Measurements from ENCODE around the gene SETD4. TPM values are rescaled to one million over a fixed set of nuclear protein-coding genes. Genes with fewer than 3 reads are reported as not detected.

SETD4 gene
- total and polyA plus RNA-seq, 5 donors: 6.2 to 13.2 (median 8.4) TPM

DNA sequence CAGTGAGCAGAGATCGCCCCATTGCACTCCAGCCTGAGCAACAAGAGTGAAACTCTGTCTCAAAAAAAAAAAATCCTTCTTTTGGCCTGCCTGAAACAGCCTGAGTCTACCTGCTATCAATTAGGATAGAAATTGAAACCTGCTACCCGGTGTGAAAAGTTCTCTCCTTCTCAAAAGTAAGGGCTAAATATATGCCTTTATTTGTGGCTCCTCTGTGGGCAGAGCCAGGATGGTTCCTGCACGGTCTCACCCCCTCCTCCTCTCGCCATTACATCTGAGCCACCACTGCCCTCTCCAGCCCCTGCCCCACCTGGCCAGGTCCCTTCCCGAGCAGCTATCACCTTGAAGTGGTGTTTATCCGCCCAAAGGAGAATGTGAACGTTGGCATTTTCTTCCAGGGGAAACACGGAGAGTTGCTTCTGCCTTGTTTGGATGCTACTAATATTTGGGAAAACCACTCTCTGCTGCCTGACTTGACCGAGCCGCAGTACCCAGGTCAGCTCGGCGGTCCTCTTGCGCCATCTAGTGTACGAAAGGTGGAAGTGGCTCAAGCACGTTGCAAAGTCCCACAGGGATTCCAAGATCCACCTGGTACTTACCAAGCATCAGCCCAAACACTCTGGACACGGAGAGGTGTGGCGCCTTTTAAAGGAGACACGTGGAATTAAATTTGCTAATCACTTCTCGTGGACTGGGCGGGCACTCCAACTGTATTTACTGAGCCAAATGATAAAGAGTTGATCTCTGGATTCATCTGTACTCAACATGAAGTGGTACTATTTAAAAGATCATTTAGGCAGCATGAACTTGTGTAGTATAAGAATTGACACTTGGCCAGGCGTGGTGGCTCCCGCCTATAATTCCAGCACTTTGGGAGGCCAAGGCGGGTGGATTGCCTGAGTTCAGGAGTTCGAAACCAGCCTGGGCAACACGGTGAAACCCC is 31.9 kb downstream of the SETD4 start:
- DNase-seq (peak in 2 of 3 donors; percentile 59 to 83), ATAC-seq (peak; percentile 83 to 89)
- intact Hi-C loops (cut with DNase I): loop anchor here in 3 of 4 donors (10.0 kb wide), 2 partner anchors 1284 to 1334 kb away; no protein-coding TSS in a partner anchor
- H3K4me3 ChIP-seq (ENCODE audit: low read length): no peak overlapping the region
- H3K4me1 ChIP-seq (ENCODE audit: control insufficient read depth, insufficient read depth, low read length): peaks cover 2% of the 10 kb centered on the region
- H3K9me3 ChIP-seq (ENCODE audit: control insufficient read depth, low read length): no peaks in the 10 kb centered on the region
- no peak overlapping the region for H3K27ac ChIP-seq (ENCODE audit: low read length)
- 23% methylated on average over 25 of the region's 25 CpGs for WGBS
- no peaks in the 10 kb centered on the region for H3K27me3 ChIP-seq (ENCODE audit: control insufficient read depth, insufficient read depth)

GRCh38 chr21:36027347-36027746 is 33.0 kb downstream of the SETD4 start:
- Histone ChIP-seq H3K9me3 (ENCODE audit: control insufficient read depth, low read length) (no peaks in the 10 kb centered on the region), H3K4me3 (ENCODE audit: low read length) (no peak overlapping the region), H3K4me1 (ENCODE audit: control insufficient read depth, insufficient read depth, low read length) (peaks cover 2% of the 10 kb centered on the region), H3K27me3 (ENCODE audit: control insufficient read depth, insufficient read depth) (no peaks in the 10 kb centered on the region), H3K27ac (ENCODE audit: low read length) (no peak overlapping the region)
- intact Hi-C loops (cut with DNase I): loop anchor here in 3 of 4 donors (10.0 kb wide), 2 partner anchors 1283 to 1333 kb away; no protein-coding TSS in a partner anchor
- 49% methylated on average over 5 of the region's 5 CpGs for WGBS
- DNase-seq: no peak
- ATAC-seq: no peak

DNA sequence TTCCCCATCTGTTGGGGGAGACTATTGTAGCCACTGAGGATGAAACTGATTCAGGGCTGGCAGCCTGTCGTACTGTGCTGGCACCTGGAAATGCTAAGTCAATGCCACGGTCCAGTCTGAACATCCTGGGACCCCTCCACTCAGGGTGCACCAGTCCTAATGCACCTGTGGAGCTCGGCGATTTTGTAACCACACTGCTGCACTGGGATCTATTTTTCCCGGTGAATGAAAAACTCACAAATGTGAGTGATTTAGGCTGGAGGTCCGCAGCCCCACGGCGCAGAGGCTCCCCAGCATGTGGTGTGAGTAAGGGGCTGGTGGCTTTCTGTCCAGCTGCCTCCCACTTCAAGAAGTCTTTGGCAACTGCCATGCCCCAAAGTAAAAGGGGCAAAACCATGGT is 35.5 kb downstream of the SETD4 start:
- H3K9me3 ChIP-seq (ENCODE audit: control insufficient read depth, low read length): no peaks in the 10 kb centered on the region

GRCh38 chr21:36023092-36023480 is 37.2 kb downstream of the SETD4 start:
- 56% methylated on average over 3 of the region's 3 CpGs for WGBS
- no peak overlapping the region for H3K27ac ChIP-seq (ENCODE audit: low read length)

More for the DNA sequence above, 35.5 kb downstream of the SETD4 start:
- no peak overlapping the region for H3K27ac ChIP-seq (ENCODE audit: low read length)
- no peak overlapping the region for H3K4me3 ChIP-seq (ENCODE audit: low read length)
- peaks cover 2% of the 10 kb centered on the region for H3K4me1 ChIP-seq (ENCODE audit: control insufficient read depth, insufficient read depth, low read length)
- DNase-seq (no peak), ATAC-seq (no peak)
- H3K27me3 ChIP-seq (ENCODE audit: control insufficient read depth, insufficient read depth): no peaks in the 10 kb centered on the region
- 93% methylated on average over 8 of the region's 8 CpGs for WGBS
- intact Hi-C loops (cut with DNase I): loop anchor here in 3 of 4 donors (10.0 kb wide), 2 partner anchors 1280 to 1330 kb away; no protein-coding TSS in a partner anchor

GRCh38 chr21:36022427-36023091 is 37.8 kb downstream of the SETD4 start:
- Histone ChIP-seq H3K4me3 (ENCODE audit: low read length) (no peak overlapping the region), H3K27ac (ENCODE audit: low read length) (no peak overlapping the region), H3K27me3 (ENCODE audit: control insufficient read depth, insufficient read depth) (no peaks in the 10 kb centered on the region), H3K9me3 (ENCODE audit: control insufficient read depth, low read length) (no peaks in the 10 kb centered on the region), H3K4me1 (ENCODE audit: control insufficient read depth, insufficient read depth, low read length) (peaks cover 2% of the 10 kb centered on the region)
- WGBS: 56% methylated on average over 6 of the region's 6 CpGs
- no peak for ATAC-seq
- DNase-seq: no peak
- intact Hi-C loops (cut with DNase I): loop anchor here in 3 of 4 donors (10.0 kb wide), 2 partner anchors 1278 to 1328 kb away; no protein-coding TSS in a partner anchor

More at GRCh38 chr21:36023092-36023480, 37.2 kb downstream of the SETD4 start:
- H3K27me3 ChIP-seq (ENCODE audit: control insufficient read depth, insufficient read depth): no peaks in the 10 kb centered on the region
- intact Hi-C loops (cut with DNase I): loop anchor here in 3 of 4 donors (10.0 kb wide), 2 partner anchors 1278 to 1328 kb away; no protein-coding TSS in a partner anchor
- H3K4me1 ChIP-seq (ENCODE audit: control insufficient read depth, insufficient read depth, low read length): peaks cover 2% of the 10 kb centered on the region
- ATAC-seq (no peak), DNase-seq (no peak)
- no peak overlapping the region for H3K4me3 ChIP-seq (ENCODE audit: low read length)
- no peaks in the 10 kb centered on the region for H3K9me3 ChIP-seq (ENCODE audit: control insufficient read depth, low read length)

- Histone ChIP-seq H3K9me3 (ENCODE audit: control insufficient read depth, low read length) (no peaks in the 10 kb centered on the region), H3K27ac (ENCODE audit: low read length) (no peak overlapping the region), H3K27me3 (ENCODE audit: control insufficient read depth, insufficient read depth) (no peaks in the 10 kb centered on the region), H3K4me1 (ENCODE audit: control insufficient read depth, insufficient read depth, low read length) (no peaks in the 10 kb centered on the region), H3K4me3 (ENCODE audit: low read length) (no peak overlapping the region)
- ATAC-seq (no peak), DNase-seq (no peak)
- WGBS: 92% methylated on average over 11 of the region's 11 CpGs
- intact Hi-C loops (cut with DNase I): loop anchor here in 3 of 4 donors (10.0 kb wide), 2 partner anchors 1277 to 1327 kb away; no protein-coding TSS in a partner anchor
Measured at GRCh38 chr21:36021251-36021837, 39.0 kb downstream of the SETD4 start.

- intact Hi-C loops (cut with DNase I): no loop called here
- WGBS: 79% methylated on average over 5 of the region's 5 CpGs
- Histone ChIP-seq H3K4me3 (ENCODE audit: low read length) (no peak overlapping the region), H3K9me3 (ENCODE audit: control insufficient read depth, low read length) (no peaks in the 10 kb centered on the region), H3K27me3 (ENCODE audit: control insufficient read depth, insufficient read depth) (no peaks in the 10 kb centered on the region), H3K27ac (ENCODE audit: low read length) (no peak overlapping the region), H3K4me1 (ENCODE audit: control insufficient read depth, insufficient read depth, low read length) (no peaks in the 10 kb centered on the region)
- DNase-seq: no peak
- ATAC-seq: no peak
Measured at GRCh38 chr21:36015045-36015444, 45.3 kb downstream of the SETD4 start.

GRCh38 chr21:36010801-36011200 is 49.5 kb downstream of the SETD4 start:
- no peak for ATAC-seq
- no peak for DNase-seq
- Histone ChIP-seq H3K27me3 (ENCODE audit: control insufficient read depth, insufficient read depth) (no peaks in the 10 kb centered on the region), H3K4me1 (ENCODE audit: control insufficient read depth, insufficient read depth, low read length) (no peaks in the 10 kb centered on the region), H3K27ac (ENCODE audit: low read length) (no peak overlapping the region), H3K9me3 (ENCODE audit: control insufficient read depth, low read length) (no peaks in the 10 kb centered on the region), H3K4me3 (ENCODE audit: low read length) (no peak overlapping the region)
- WGBS: 80% methylated on average over 2 of the region's 2 CpGs
- intact Hi-C loops (cut with DNase I): no loop called here

- H3K9me3 ChIP-seq (ENCODE audit: control insufficient read depth, low read length): no peaks in the 10 kb centered on the region
- intact Hi-C loops (cut with DNase I): no loop called here
- DNase-seq (no peak), ATAC-seq (no peak)
- no peak overlapping the region for H3K27ac ChIP-seq (ENCODE audit: low read length)
- H3K4me1 ChIP-seq (ENCODE audit: control insufficient read depth, insufficient read depth, low read length): no peaks in the 10 kb centered on the region
- 83% methylated on average over 2 of the region's 2 CpGs for WGBS
- H3K4me3 ChIP-seq (ENCODE audit: low read length): no peak overlapping the region
- no peaks in the 10 kb centered on the region for H3K27me3 ChIP-seq (ENCODE audit: control insufficient read depth, insufficient read depth)
Measured at GRCh38 chr21:36008505-36008904, 51.8 kb downstream of the SETD4 start.

- Histone ChIP-seq H3K27ac (ENCODE audit: low read length) (no peak overlapping the region), H3K4me3 (ENCODE audit: low read length) (no peak overlapping the region), H3K27me3 (ENCODE audit: control insufficient read depth, insufficient read depth) (no peaks in the 10 kb centered on the region), H3K4me1 (ENCODE audit: control insufficient read depth, insufficient read depth, low read length) (no peaks in the 10 kb centered on the region), H3K9me3 (ENCODE audit: control insufficient read depth, low read length) (no peaks in the 10 kb centered on the region)
- 90% methylated on average over 5 of the region's 5 CpGs for WGBS
- DNase-seq (no peak), ATAC-seq (no peak)
- intact Hi-C loops (cut with DNase I): no loop called here
Measured at GRCh38 chr21:36005879-36006400, 54.4 kb downstream of the SETD4 start.

Data from right cardiac atrium (tissue), 5 donors.